Measurements from ENCODE around the gene FAM170B. TPM values are rescaled to one million over a fixed set of nuclear protein-coding genes. Genes with fewer than 3 reads are reported as not detected.

Gene FAM170B
- total RNA-seq, 1 donor = not detected

- Histone ChIP-seq H3K4me2 (ENCODE audit: insufficient read depth, low read length) (no peak overlapping the region), H3K4me1 (ENCODE audit: insufficient read depth, low read length) (no peaks in the 10 kb centered on the region), H4K20me1 (ENCODE audit: insufficient read depth, low read length) (peaks cover 8% of the 10 kb centered on the region), H3K27me3 (ENCODE audit: insufficient read depth, low read length) (no peaks in the 10 kb centered on the region), H3K27ac (ENCODE audit: low read depth, low read length) (no peak overlapping the region), H3K36me3 (ENCODE audit: insufficient read depth, low read length) (no peaks in the 10 kb centered on the region), H3K9me3 (ENCODE audit: low read depth, low read length) (no peaks in the 10 kb centered on the region), H3K4me3 (ENCODE audit: insufficient read depth, low read length) (no peak overlapping the region), H2AFZ (ENCODE audit: low read length) (no peak overlapping the region), H3K79me2 (ENCODE audit: insufficient read depth, low read length) (no peaks in the 10 kb centered on the region)
- TF ChIP-seq CTCF (IDR thresholded peaks at IDR 0.05; ENCODE audit: extremely low read depth, low read depth, low read length) = no peak
- DNase-seq (ENCODE audit: insufficient read length, low spot score, missing footprints) = no peak
Observed at GRCh38 chr10:49099046-49099445, 34.8 kb downstream of the FAM170B start.

- H3K9me3 ChIP-seq (ENCODE audit: low read depth, low read length) = no peaks in the 10 kb centered on the region
- peaks cover 6% of the 10 kb centered on the region for H4K20me1 ChIP-seq (ENCODE audit: insufficient read depth, low read length)
- H3K79me2 ChIP-seq (ENCODE audit: insufficient read depth, low read length) = no peaks in the 10 kb centered on the region
- no peaks in the 10 kb centered on the region for H3K27me3 ChIP-seq (ENCODE audit: insufficient read depth, low read length)
- DNase-seq (ENCODE audit: insufficient read length, low spot score, missing footprints) = no peak
- H3K4me2 ChIP-seq (ENCODE audit: insufficient read depth, low read length) = no peak overlapping the region
- no peaks in the 10 kb centered on the region for H3K36me3 ChIP-seq (ENCODE audit: insufficient read depth, low read length)
- no peak overlapping the region for H3K27ac ChIP-seq (ENCODE audit: low read depth, low read length)
- no peaks in the 10 kb centered on the region for H3K4me1 ChIP-seq (ENCODE audit: insufficient read depth, low read length)
- H3K4me3 ChIP-seq (ENCODE audit: insufficient read depth, low read length) = no peak overlapping the region
- H2AFZ ChIP-seq (ENCODE audit: low read length) = no peak overlapping the region
- TF ChIP-seq CTCF (IDR thresholded peaks at IDR 0.05; ENCODE audit: extremely low read depth, low read depth, low read length) = no peak
Observed at GRCh38 chr10:49096890-49097445, 36.9 kb downstream of the FAM170B start.

- H3K4me3 ChIP-seq (ENCODE audit: insufficient read depth, low read length) = no peak overlapping the region
Observed at GRCh38 chr10:49094646-49095045, 39.2 kb downstream of the FAM170B start.

GRCh38 chr10:49093922-49094321 lies 39.9 kb downstream of the FAM170B start:
- Histone ChIP-seq H4K20me1 (ENCODE audit: insufficient read depth, low read length) (peaks cover 9% of the 10 kb centered on the region), H2AFZ (ENCODE audit: low read length) (no peak overlapping the region), H3K27me3 (ENCODE audit: insufficient read depth, low read length) (no peaks in the 10 kb centered on the region), H3K27ac (ENCODE audit: low read depth, low read length) (no peak overlapping the region), H3K4me3 (ENCODE audit: insufficient read depth, low read length) (no peak overlapping the region), H3K4me2 (ENCODE audit: insufficient read depth, low read length) (no peak overlapping the region), H3K79me2 (ENCODE audit: insufficient read depth, low read length) (no peaks in the 10 kb centered on the region), H3K36me3 (ENCODE audit: insufficient read depth, low read length) (no peaks in the 10 kb centered on the region), H3K9me3 (ENCODE audit: low read depth, low read length) (no peaks in the 10 kb centered on the region), H3K4me1 (ENCODE audit: insufficient read depth, low read length) (no peaks in the 10 kb centered on the region)
- no peak for DNase-seq (ENCODE audit: insufficient read length, low spot score, missing footprints)
- no peak for TF ChIP-seq CTCF (IDR thresholded peaks at IDR 0.05; ENCODE audit: extremely low read depth, low read depth, low read length)

More at GRCh38 chr10:49094646-49095045, 39.2 kb downstream of the FAM170B start:
- Histone ChIP-seq H3K79me2 (ENCODE audit: insufficient read depth, low read length) (no peaks in the 10 kb centered on the region), H3K4me1 (ENCODE audit: insufficient read depth, low read length) (no peaks in the 10 kb centered on the region), H4K20me1 (ENCODE audit: insufficient read depth, low read length) (peaks cover 9% of the 10 kb centered on the region), H3K27me3 (ENCODE audit: insufficient read depth, low read length) (no peaks in the 10 kb centered on the region), H3K36me3 (ENCODE audit: insufficient read depth, low read length) (no peaks in the 10 kb centered on the region), H3K27ac (ENCODE audit: low read depth, low read length) (no peak overlapping the region), H3K9me3 (ENCODE audit: low read depth, low read length) (no peaks in the 10 kb centered on the region), H2AFZ (ENCODE audit: low read length) (no peak overlapping the region), H3K4me2 (ENCODE audit: insufficient read depth, low read length) (no peak overlapping the region)
- DNase-seq (ENCODE audit: insufficient read length, low spot score, missing footprints) = no peak
- TF ChIP-seq CTCF (IDR thresholded peaks at IDR 0.05; ENCODE audit: extremely low read depth, low read depth, low read length) = no peak
